Mesodermal cell (in vitro differentiated cells): ENCODE measurements around the gene CAPN3.

ENCODE experiments used
- H3K27ac ChIP-seq: 2 replicates; pipeline ENCODE4 v1.7.0; 2013; ENCODE audit warnings: mild to moderate bottlenecking, low read depth, low read length, moderate library complexity; ENCODE audit not compliant: severe bottlenecking
- H3K36me3 ChIP-seq: 2 replicates; pipeline ENCODE4 v1.7.1; 2013; ENCODE audit warnings: mild to moderate bottlenecking, low read length, moderate library complexity; ENCODE audit not compliant: control insufficient read depth, insufficient read depth
- H3K4me1 ChIP-seq: one replicate; pipeline ENCODE4 v1.7.1; 2013; ENCODE audit warnings: mild to moderate bottlenecking, low read length; ENCODE audit not compliant: insufficient read depth, control insufficient read depth, poor library complexity, severe bottlenecking
- H3K4me3 ChIP-seq: 2 replicates; pipeline ENCODE4 v1.7.0; 2013; ENCODE audit warnings: low read length, control low read depth, mild to moderate bottlenecking; ENCODE audit not compliant: insufficient read depth, poor library complexity, severe bottlenecking; ENCODE audit errors: extremely low read depth
- H3K9me3 ChIP-seq: 2 replicates; pipeline ENCODE4 v1.7.1; 2013; ENCODE audit warnings: mild to moderate bottlenecking, low read length, moderate library complexity; ENCODE audit not compliant: control insufficient read depth
- WGBS, 2 experiments: methylation state at CpG; one replicate each; pipeline ENCODE4 v1.1.5; 2013; ENCODE audit warnings: missing lambda C conversion rate in 2 of 2; ENCODE audit not compliant: insufficient coverage in 2 of 2; 5-methylcytosine and 5-hydroxymethylcytosine counted together

CAPN3 gene

GRCh38 chr15:42354824-42355223 lies 4.5 kb upstream of the CAPN3 start:
- H3K27ac ChIP-seq, result no peak overlapping the region
- 83% methylated on average over 1 of the region's 2 CpGs; no CpG with 5 or more reads in 1 of the 2 experiments for WGBS, 2 experiments

GRCh38 chr15:42355291-42355690 lies 4.0 kb upstream of the CAPN3 start:
- WGBS, 2 experiments, result 89 to 96% methylated on average over 5 to 6 of the region's 6 CpGs
- H3K9me3 ChIP-seq, result no peaks in the 10 kb centered on the region
- no peak overlapping the region for H3K4me3 ChIP-seq
- no peak overlapping the region for H3K27ac ChIP-seq
- H3K36me3 ChIP-seq, result peaks cover 9% of the 10 kb centered on the region
- no peaks in the 10 kb centered on the region for H3K4me1 ChIP-seq

More at GRCh38 chr15:42354824-42355223, 4.5 kb upstream of the CAPN3 start:
- no peaks in the 10 kb centered on the region for H3K9me3 ChIP-seq
- H3K4me1 ChIP-seq, result no peaks in the 10 kb centered on the region
- H3K36me3 ChIP-seq, result peaks cover 9% of the 10 kb centered on the region
- H3K4me3 ChIP-seq, result no peak overlapping the region

DNA sequence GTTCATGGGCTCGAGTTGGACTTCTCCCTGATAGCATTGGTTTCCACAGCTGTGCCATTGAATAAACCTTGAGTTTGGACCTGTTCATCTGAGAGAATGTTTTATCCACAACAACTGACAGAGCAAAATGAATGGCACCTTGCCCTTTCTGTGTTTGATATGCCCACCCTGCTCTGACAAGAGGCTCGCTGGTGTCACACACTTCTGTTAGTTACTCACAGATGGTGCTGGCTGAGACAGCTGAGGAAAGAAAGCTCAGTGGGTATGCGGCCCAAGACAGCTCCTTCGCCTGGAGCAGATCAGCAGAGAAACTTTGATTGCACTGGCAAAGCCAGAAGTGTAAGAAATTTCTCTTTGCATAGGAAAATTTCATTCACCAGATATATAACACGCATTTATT lies 2.5 kb upstream of the CAPN3 start:
- Histone ChIP-seq H3K36me3 (peaks cover 9% of the 10 kb centered on the region), H3K4me3 (no peak overlapping the region), H3K9me3 (no peaks in the 10 kb centered on the region), H3K4me1 (no peaks in the 10 kb centered on the region), H3K27ac (no peak overlapping the region)
- 95 to 96% methylated on average over 2 to 4 of the region's 5 CpGs for WGBS, 2 experiments

DNA sequence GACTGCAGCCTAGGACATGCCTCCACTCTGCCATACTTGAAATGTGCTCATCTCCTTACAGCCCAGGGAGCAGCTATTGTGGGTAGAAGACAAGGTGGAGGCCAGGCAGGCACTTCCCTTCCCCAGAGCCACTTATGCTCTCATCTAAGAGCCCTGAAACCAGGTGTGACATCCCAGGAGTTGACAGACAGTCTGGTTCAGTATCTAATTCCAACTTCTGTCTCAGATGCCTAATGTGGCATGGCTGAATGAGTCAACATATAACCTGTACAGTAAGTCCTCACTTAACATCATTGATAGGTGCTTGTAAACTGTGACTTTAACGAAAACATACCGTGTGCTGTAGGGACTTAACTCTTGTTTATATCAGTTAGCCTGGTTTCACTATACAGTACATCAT lies 1.2 kb upstream of the CAPN3 start:
- no peaks in the 10 kb centered on the region for H3K9me3 ChIP-seq
- H3K27ac ChIP-seq, result no peak overlapping the region
- no peaks in the 10 kb centered on the region for H3K4me1 ChIP-seq
- H3K4me3 ChIP-seq, result no peak overlapping the region
- H3K36me3 ChIP-seq, result no peaks in the 10 kb centered on the region
- 92 to 100% methylated on average over 1 to 2 of the region's 2 CpGs for WGBS, 2 experiments

GRCh38 chr15:42359985-42360384 lies 684 bp downstream of the CAPN3 start:
- no peaks in the 10 kb centered on the region for H3K9me3 ChIP-seq
- WGBS, 2 experiments, result 87 to 90% methylated on average over 2 to 6 of the region's 7 CpGs
- H3K4me1 ChIP-seq, result no peaks in the 10 kb centered on the region
- no peaks in the 10 kb centered on the region for H3K36me3 ChIP-seq
- no peak overlapping the region for H3K27ac ChIP-seq
- H3K4me3 ChIP-seq, result no peak overlapping the region

- H3K9me3 ChIP-seq, result no peaks in the 10 kb centered on the region
- H3K36me3 ChIP-seq, result no peaks in the 10 kb centered on the region
- H3K4me3 ChIP-seq, result no peak overlapping the region
- WGBS, 2 experiments, result 92 to 96% methylated on average over 4 of the region's 5 CpGs
- no peaks in the 10 kb centered on the region for H3K4me1 ChIP-seq
- H3K27ac ChIP-seq, result no peak overlapping the region
Measured at GRCh38 chr15:42360535-42361112, 1.3 kb downstream of the CAPN3 start.

DNA sequence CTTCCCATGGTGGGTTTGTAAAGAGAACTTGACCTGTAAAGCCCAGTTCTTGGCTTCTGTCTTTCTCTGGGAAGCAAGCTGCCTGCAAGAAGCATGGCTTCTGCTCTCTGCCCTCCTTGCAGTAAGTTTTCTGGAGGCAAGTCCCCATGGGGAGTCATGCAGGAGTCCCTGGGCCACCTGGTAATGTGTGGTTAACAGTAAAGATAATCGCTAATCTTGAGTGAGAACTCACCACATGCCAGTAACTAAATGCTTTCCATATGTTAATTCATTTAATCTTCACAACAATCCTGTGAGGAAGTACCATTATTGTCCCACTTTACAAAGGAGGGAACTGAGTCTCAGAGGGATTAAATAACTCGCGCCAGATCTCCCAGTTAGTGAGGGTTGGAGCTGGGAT lies 4.2 kb downstream of the CAPN3 start:
- no peaks in the 10 kb centered on the region for H3K4me1 ChIP-seq
- no peak overlapping the region for H3K27ac ChIP-seq
- peaks cover 5% of the 10 kb centered on the region for H3K9me3 ChIP-seq
- WGBS, 2 experiments, result no CpG with 5 or more reads among the region's 3 CpGs
- no peaks in the 10 kb centered on the region for H3K36me3 ChIP-seq
- no peak overlapping the region for H3K4me3 ChIP-seq

GRCh38 chr15:42363942-42364341 lies 4.6 kb downstream of the CAPN3 start:
- H3K27ac ChIP-seq, result no peak overlapping the region
- no peak overlapping the region for H3K4me3 ChIP-seq
- peaks cover 9% of the 10 kb centered on the region for H3K9me3 ChIP-seq
- no peaks in the 10 kb centered on the region for H3K36me3 ChIP-seq
- no peaks in the 10 kb centered on the region for H3K4me1 ChIP-seq

- no peaks in the 10 kb centered on the region for H3K36me3 ChIP-seq
- H3K4me3 ChIP-seq, result no peak overlapping the region
- H3K27ac ChIP-seq, result no peak overlapping the region
- peaks cover 10% of the 10 kb centered on the region for H3K9me3 ChIP-seq
- H3K4me1 ChIP-seq, result no peaks in the 10 kb centered on the region
- WGBS, 2 experiments, result 100% methylated on average over 1 of the region's 1 CpG
Measured at GRCh38 chr15:42364529-42364928, 5.2 kb downstream of the CAPN3 start.

DNA sequence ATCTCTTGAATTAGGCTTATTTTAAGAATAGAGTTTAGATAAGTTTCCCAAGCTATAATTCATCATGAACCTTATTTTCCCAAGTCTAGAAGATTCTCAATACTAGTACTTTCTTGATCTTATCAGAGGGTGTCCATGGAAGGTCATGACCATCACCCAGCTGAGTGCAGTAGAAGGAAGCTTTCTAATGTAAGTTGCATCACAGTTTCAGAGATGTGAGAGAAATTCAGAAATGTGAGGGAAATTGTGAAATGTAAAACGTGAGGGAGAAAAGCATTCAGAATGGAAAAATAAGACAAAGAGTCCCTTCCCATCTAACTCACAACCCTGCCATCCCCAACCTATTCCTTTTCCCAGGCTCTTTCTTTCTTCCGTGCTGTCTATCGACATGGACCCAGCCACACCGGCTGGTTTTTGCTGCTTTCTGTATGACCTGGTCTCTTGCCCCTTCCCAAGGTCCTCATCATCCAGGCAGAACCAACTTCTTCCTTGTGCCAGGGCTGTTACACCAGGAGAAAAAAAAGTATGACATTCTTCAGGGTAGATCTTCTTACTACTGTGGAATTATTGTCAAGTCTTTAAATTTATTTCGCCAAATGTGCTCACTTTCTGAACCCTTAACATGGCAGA lies 6.7 kb downstream of the CAPN3 start:
- 89 to 100% methylated on average over 2 to 3 of the region's 5 CpGs for WGBS, 2 experiments
- Histone ChIP-seq H3K4me3 (no peak overlapping the region), H3K36me3 (no peaks in the 10 kb centered on the region), H3K4me1 (no peaks in the 10 kb centered on the region), H3K9me3 (peaks cover 10% of the 10 kb centered on the region), H3K27ac (no peak overlapping the region)

GRCh38 chr15:42367041-42367440 lies 7.7 kb downstream of the CAPN3 start:
- 71 to 80% methylated on average over 3 to 4 of the region's 5 CpGs for WGBS, 2 experiments
- Histone ChIP-seq H3K4me1 (no peaks in the 10 kb centered on the region), H3K27ac (no peak overlapping the region), H3K4me3 (no peak overlapping the region), H3K36me3 (no peaks in the 10 kb centered on the region), H3K9me3 (peaks cover 13% of the 10 kb centered on the region)
